Neutrophil (primary cell): ENCODE measurements around the gene ZSWIM6.

Source experiments
- H3K27ac ChIP-seq: fragments of 200-600 bp; sonication (generic); 2 replicates; pipeline ENCODE4 v1.5.1; 2016; ENCODE audit warnings: mild to moderate bottlenecking, moderate library complexity
- H3K27me3 ChIP-seq: fragments of 200-600 bp; sonication (generic); 2 replicates; pipeline ENCODE4 v1.6.0; 2016; ENCODE audit warnings: mild to moderate bottlenecking
- H3K36me3 ChIP-seq: fragments of 200-600 bp; sonication (generic); 2 replicates; pipeline ENCODE4 v1.5.1; 2017
- H3K4me1 ChIP-seq, 2 experiments: fragments of 200-600 bp in 1 of 2; sonication (generic) in 1 of 2; 1 replicate in 1 of 2; 2 replicates in 1 of 2; pipeline versions ENCODE4 v1.5.1 to v1.6.1; 2013 to 2016; ENCODE audit warnings: low read depth in 1 of 2, low read length in 1 of 2, mild to moderate bottlenecking in 1 of 2, moderate library complexity in 1 of 2; ENCODE audit not compliant: control insufficient read depth in 1 of 2, insufficient read depth in 1 of 2
- H3K4me3 ChIP-seq, 2 experiments: fragments of 200-600 bp in 1 of 2; sonication (generic) in 1 of 2; 1 replicate in 1 of 2; 2 replicates in 1 of 2; pipeline ENCODE4 v1.5.1; 2013 to 2016; ENCODE audit warnings: low read depth in 1 of 2, low read length in 1 of 2, mild to moderate bottlenecking in 1 of 2, moderate library complexity in 1 of 2
- H3K9me3 ChIP-seq: fragments of 200-600 bp; sonication (generic); 2 replicates; pipeline ENCODE4 v1.5.1; 2016
- CTCF ChIP-seq: fragments of 200-600 bp; sonication (generic); IDR thresholded peaks from 2 replicates; pipeline ENCODE4 v1.5.1; 2016; ENCODE audit warnings: antibody characterized with exemption

ZSWIM6 gene

DNA sequence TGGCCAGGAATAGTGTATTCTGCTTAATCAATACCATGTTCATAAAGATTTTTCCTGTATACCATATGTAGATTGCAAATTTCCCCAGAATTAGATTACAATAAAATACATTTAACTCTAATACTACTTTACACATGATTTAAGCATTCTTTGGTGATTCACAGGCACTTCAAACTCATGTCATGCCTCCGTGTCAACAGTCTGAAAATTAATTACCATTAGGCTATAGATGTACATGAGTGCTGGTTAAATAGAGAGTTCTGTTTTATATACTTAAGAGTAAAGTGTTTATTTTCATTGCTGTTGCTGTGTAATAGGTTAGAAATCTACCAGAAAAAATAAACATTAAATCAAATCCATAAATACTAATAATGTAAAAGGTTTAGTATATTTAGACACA, 159.8 kb downstream of the ZSWIM6 start:
- TF ChIP-seq CTCF = no peak

DNA sequence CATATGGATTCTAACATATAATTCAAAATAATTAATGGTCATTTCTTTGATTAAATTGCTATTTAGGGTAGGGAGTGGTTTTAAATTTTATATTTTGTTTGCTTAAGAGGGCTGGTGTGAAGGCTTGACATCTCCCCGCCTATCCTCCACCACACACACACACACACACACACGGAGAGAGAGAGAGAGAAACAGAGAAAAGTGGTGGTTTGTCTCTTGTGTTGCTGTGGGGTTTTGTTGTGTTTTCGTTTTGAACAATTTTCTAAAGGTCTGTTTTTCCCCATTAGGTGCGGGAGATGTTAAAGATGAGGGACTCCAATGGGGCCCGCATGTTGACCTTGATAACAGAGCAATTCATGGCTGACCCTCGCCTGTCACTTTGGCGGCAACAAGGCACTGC, 161.9 kb downstream of the ZSWIM6 start:
- Histone ChIP-seq H3K27ac (no peak overlapping the region), H3K9me3 (no peaks in the 10 kb centered on the region), H3K4me3 (no peak overlapping the region), H3K4me1 (no peaks in the 10 kb centered on the region), H3K27me3 (no peaks in the 10 kb centered on the region), H3K36me3 (peaks cover 14% of the 10 kb centered on the region)
- TF ChIP-seq CTCF = no peak

More for the DNA sequence above, 159.8 kb downstream of the ZSWIM6 start:
- H3K27ac ChIP-seq = no peak overlapping the region
- H3K27me3 ChIP-seq = no peaks in the 10 kb centered on the region
- H3K4me3 ChIP-seq = no peak overlapping the region
- peaks cover 14% of the 10 kb centered on the region for H3K36me3 ChIP-seq
- no peaks in the 10 kb centered on the region for H3K4me1 ChIP-seq
- no peaks in the 10 kb centered on the region for H3K9me3 ChIP-seq

DNA sequence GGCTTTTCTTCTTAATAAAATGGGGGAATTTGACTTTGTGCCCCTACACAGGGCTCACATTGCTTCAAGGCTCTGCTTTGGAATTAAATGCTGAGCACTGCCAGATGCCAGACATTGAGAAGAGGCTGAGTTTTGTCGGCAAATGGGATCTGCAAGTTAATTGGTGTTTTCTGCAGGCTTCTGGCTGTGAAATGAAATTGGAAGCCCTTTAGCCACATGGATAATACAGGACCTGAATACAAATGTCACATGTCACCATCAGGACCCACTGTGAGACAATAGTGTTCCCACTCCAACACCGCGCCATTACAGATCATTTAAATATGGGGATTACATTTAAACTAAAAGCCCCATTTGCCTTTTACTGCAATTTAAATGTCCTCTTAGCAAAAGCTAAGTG, 164.4 kb downstream of the ZSWIM6 start:
- no peaks in the 10 kb centered on the region for H3K27me3 ChIP-seq
- TF ChIP-seq CTCF = no peak
- H3K4me3 ChIP-seq = no peak overlapping the region
- H3K27ac ChIP-seq = no peak overlapping the region
- H3K9me3 ChIP-seq = no peaks in the 10 kb centered on the region
- H3K36me3 ChIP-seq = peaks cover 14% of the 10 kb centered on the region
- peaks cover 0 to 4% of the 10 kb centered on the region in 2 experiments for H3K4me1 ChIP-seq

DNA sequence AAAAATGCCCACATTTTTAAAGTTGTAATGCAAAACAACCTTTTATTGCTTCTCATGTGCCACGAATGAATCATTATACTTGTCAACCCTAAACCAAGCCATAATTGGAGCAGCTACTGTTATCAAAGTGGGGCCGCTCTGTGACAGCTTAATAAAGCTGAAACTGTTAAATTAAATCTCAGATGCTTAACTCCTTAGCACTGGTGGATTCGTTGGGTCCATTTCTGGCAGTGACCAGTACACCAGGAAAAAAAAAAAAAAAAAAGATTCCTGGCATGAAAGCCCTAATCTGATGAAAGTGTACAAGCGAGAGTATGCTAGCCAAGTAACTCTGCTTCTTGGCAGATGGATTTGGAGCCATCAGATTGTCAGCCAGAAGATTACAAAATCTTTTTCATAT, 164.8 kb downstream of the ZSWIM6 start:
- H3K4me1 ChIP-seq = peaks cover 0 to 4% of the 10 kb centered on the region in 2 experiments
- H3K27ac ChIP-seq = no peak overlapping the region
- TF ChIP-seq CTCF = no peak
- H3K36me3 ChIP-seq = peaks cover 14% of the 10 kb centered on the region
- H3K27me3 ChIP-seq = no peaks in the 10 kb centered on the region
- no peaks in the 10 kb centered on the region for H3K9me3 ChIP-seq
- no peak overlapping the region for H3K4me3 ChIP-seq

DNA sequence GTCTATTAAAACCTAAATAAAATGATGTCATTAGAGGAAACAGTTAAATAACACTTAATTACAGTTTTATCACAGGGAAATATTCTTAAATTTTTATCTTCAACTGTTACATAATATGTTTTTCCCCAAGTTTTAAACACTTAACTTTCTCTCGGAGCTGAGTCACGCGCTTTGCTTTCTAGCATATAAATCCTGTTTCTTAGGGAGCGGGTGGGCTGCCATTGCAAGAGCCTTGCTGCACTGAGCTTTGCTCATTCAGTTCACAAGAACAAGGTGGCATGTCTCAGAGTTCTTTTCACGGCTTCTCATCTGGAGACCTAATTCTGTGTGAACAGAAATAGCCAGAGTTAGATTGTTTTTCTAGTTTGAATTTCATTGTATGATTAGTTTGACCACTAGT, 166.1 kb downstream of the ZSWIM6 start:
- Histone ChIP-seq H3K4me1 (peaks cover 0 to 4% of the 10 kb centered on the region in 2 experiments), H3K36me3 (peaks cover 14% of the 10 kb centered on the region), H3K27ac (no peak overlapping the region), H3K9me3 (no peaks in the 10 kb centered on the region), H3K27me3 (no peaks in the 10 kb centered on the region), H3K4me3 (no peak overlapping the region)
- no peak for TF ChIP-seq CTCF

- Histone ChIP-seq H3K27me3 (no peaks in the 10 kb centered on the region), H3K9me3 (no peaks in the 10 kb centered on the region), H3K4me1 (peaks cover 0 to 4% of the 10 kb centered on the region in 2 experiments), H3K4me3 (no peak overlapping the region), H3K36me3 (no peaks in the 10 kb centered on the region), H3K27ac (no peak overlapping the region)
- TF ChIP-seq CTCF = no peak
Measured at GRCh38 chr5:61501971-61502370, 169.9 kb downstream of the ZSWIM6 start.
